Measurements from ENCODE around the gene CD200R1L.

DNA sequence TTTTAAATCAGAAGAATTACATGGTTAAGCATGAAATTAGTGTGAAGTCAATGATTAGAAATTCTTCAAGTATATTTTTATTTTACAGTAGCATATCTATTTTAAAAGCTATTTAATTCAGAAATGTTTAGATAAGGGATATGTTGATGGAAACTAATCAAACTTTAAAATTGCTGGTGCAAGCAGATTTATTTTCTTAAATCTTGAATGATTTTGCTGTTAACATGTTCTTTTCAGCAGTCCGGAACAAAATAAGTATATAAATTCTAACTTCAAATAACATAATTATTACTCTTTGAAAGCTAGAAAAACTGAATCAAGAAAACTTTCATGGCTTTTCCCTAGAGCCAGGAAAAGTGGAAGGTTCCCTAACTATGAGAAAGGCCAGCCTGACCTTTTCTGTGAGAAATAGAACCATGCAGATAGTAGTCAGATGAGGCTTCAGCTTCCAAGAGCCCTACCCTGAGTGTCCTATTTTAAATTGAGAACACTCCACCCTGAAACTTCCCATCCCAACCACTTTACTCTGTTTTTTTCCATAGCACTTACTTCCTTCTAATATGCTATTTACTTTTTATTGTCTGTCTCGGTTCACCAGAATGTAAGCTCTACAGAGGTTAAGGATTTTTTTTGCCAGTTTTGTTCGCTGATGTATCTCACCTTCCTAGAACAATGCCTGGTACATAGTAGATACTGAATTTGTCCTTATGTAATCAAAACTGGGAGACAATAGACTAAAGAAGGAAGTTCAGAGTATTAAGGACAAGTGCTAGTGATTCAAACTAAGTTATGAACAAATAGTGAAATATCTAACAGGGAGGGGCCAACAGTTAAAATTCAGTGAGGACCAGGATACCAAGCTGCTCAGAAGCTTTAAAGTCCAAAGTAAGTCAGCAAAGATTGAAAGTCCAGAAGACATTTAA, 66.8 kb downstream of the CD200R1L start:
- TF ChIP-seq USF2 (IDR thresholded peaks at IDR 0.05; ENCODE audit: low read depth, low read length) (no peak), POLR2A (IDR thresholded peaks at IDR 0.05; ENCODE audit: low read depth, low read length) (no peak), MAFK (IDR thresholded peaks at IDR 0.05; ENCODE audit: low read depth, low read length) (peak; percentile 53; the same call in 1 of the 2 replicates), SMC3 (IDR thresholded peaks at IDR 0.05; ENCODE audit: low read depth, low read length) (no peak), CEBPB (IDR thresholded peaks at IDR 0.05; ENCODE audit: low read depth, low read length) (no peak), RAD21 (IDR thresholded peaks at IDR 0.05; ENCODE audit: low read length) (no peak), RCOR1 (IDR thresholded peaks at IDR 0.05; ENCODE audit: insufficient replicate concordance, low read length) (no peak), FOS (IDR thresholded peaks at IDR 0.05; ENCODE audit: low read depth, low read length) (no peak), RFX5 (IDR thresholded peaks at IDR 0.05; ENCODE audit: low read depth, low read length) (no peak), MXI1 (IDR thresholded peaks at IDR 0.05; ENCODE audit: borderline replicate concordance, low read depth, low read length) (no peak), BHLHE40 (IDR thresholded peaks at IDR 0.05; ENCODE audit: low read depth, low read length) (no peak), NFE2L2 (IDR thresholded peaks at IDR 0.05; ENCODE audit: low read depth, low read length) (no peak), CHD1 (IDR thresholded peaks at IDR 0.05; ENCODE audit: low read depth, low read length) (no peak)
- TF ChIP-seq, protein P1, sequence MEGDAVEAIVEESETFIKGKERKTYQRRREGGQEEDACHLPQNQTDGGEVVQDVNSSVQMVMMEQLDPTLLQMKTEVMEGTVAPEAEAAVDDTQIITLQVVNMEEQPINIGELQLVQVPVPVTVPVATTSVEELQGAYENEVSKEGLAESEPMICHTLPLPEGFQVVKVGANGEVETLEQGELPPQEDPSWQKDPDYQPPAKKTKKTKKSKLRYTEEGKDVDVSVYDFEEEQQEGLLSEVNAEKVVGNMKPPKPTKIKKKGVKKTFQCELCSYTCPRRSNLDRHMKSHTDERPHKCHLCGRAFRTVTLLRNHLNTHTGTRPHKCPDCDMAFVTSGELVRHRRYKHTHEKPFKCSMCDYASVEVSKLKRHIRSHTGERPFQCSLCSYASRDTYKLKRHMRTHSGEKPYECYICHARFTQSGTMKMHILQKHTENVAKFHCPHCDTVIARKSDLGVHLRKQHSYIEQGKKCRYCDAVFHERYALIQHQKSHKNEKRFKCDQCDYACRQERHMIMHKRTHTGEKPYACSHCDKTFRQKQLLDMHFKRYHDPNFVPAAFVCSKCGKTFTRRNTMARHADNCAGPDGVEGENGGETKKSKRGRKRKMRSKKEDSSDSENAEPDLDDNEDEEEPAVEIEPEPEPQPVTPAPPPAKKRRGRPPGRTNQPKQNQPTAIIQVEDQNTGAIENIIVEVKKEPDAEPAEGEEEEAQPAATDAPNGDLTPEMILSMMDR (conservative IDR thresholded peaks at IDR 0.05; ENCODE audit: low read depth, low read length): no peak
